B cell (primary cell): ENCODE measurements around the gene TRPM2.
A peak's percentile ranks its signal among the peaks of the same experiment; 100 is the strongest.

ENCODE experiments used
- CTCF ChIP-seq: fragments of 200-600 bp; IDR thresholded peaks from one replicate; pipeline ENCODE4 v1.8.0; 2022; ENCODE audit warnings: antibody characterized with exemption, mild to moderate bottlenecking
- EZH2 ChIP-seq: IDR thresholded peaks from 2 replicates; pipeline ENCODE4 v1.6.1; 2012; ENCODE audit warnings: borderline replicate concordance, low read depth, mild to moderate bottlenecking, moderate library complexity, low read length; ENCODE audit not compliant: insufficient read depth, poor library complexity, severe bottlenecking

GRCh38 chr21:44304877-44305293, 48.5 kb upstream of the TRPM2 start:
- TF ChIP-seq CTCF (peak; percentile 65), EZH2 (no peak)
